ENCODE data around the gene NFKBIE.

- TF ChIP-seq CTCF (IDR thresholded peaks at IDR 0.05 in 2 of 3, conservative IDR thresholded peaks at IDR 0.05 in 1 of 3; ENCODE audit: insufficient read depth in 2 of 3, low read depth in 1 of 3, low read length in 3 of 3) = no peak
- no peak for TF ChIP-seq LARP7 (IDR thresholded peaks at IDR 0.05)
- no peak for TF ChIP-seq ZNF592 (IDR thresholded peaks at IDR 0.05)
- TF ChIP-seq ZNF277 (CRISPR knock-in tag; IDR thresholded peaks at IDR 0.05; ENCODE audit: borderline replicate concordance) = no peak
- no peak for TF ChIP-seq MXI1 (IDR thresholded peaks at IDR 0.05; ENCODE audit: low read depth, low read length)
- TF ChIP-seq VEZF1 (CRISPR knock-in tag; IDR thresholded peaks at IDR 0.05) = no peak
- TF ChIP-seq TCF3 (CRISPR knock-in tag; IDR thresholded peaks at IDR 0.05) = no peak
Measured at GRCh38 chr6:44233567-44234100, 31.7 kb downstream of the NFKBIE start.
